Stimulated activated naive CD8-positive, alpha-beta T cell treated with anti-CD3 and anti-CD28 coated beads, Interleukin-15, amount 100 ng/mL, for 72 hours (primary cell): Measurements from ENCODE around the gene TUBA3C.
A peak's percentile ranks its signal among the peaks of the same experiment; 100 is the strongest.

Experiments
- ATAC-seq: fragments of 150-1000 bp; cut with Tn5 transposase; 2 replicates; pipeline ENCODE4 v1.10.0; 2021; ENCODE audit warnings: mild to moderate bottlenecking, moderate library complexity
- DNase-seq, 2 donors: peaks; one replicate each; pipeline ENCODE4 v3.0.0; 2021 to 2022
- H3K27ac Mint-ChIP-seq, 2 donors: one replicate each; pipeline ENCODE4 v1.8.0; 2022; ENCODE audit warnings: mild to moderate bottlenecking in 2 of 2, mixed read lengths in 2 of 2, moderate library complexity in 2 of 2
- H3K27me3 Mint-ChIP-seq: one replicate; pipeline ENCODE4 v1.8.0; 2022; ENCODE audit warnings: mixed read lengths
- H3K4me1 Mint-ChIP-seq: one replicate; pipeline ENCODE4 v1.8.0; 2022; ENCODE audit warnings: mild to moderate bottlenecking, mixed read lengths
- H3K4me3 Mint-ChIP-seq, 2 donors: one replicate each; pipeline ENCODE4 v1.8.0; 2022; ENCODE audit warnings: mild to moderate bottlenecking in 2 of 2, mixed read lengths in 2 of 2, moderate library complexity in 1 of 2
- H3K9me3 Mint-ChIP-seq, 2 donors: one replicate each; pipeline ENCODE4 v1.8.0; 2022; ENCODE audit warnings: mixed read lengths in 2 of 2

The TUBA3C gene

DNA sequence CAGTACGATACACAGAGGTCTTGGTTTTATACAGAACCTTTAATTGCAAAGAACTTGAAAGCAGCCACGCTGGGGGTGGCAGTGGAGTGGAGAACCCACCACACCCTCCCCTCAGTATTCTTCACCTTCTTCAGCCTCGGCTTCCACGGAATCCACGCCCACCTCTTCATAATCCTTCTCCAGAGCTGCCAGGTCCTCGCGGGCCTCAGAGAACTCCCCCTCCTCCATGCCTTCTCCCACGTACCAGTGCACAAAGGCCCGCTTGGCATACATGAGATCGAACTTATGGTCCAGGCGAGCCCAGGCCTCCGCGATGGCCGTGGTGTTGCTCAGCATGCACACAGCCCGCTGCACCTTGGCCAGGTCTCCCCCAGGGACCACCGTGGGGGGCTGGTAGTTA is 7.9 kb downstream of the TUBA3C start:
- DNase-seq (no peak), ATAC-seq (no peak)
- Mint-ChIP-seq H3K27ac (no peak overlapping the region), H3K4me3 (no peak overlapping the region), H3K9me3 (no peaks in the 10 kb centered on the region), H3K27me3 (no peaks in the 10 kb centered on the region), H3K4me1 (no peaks in the 10 kb centered on the region)

DNA sequence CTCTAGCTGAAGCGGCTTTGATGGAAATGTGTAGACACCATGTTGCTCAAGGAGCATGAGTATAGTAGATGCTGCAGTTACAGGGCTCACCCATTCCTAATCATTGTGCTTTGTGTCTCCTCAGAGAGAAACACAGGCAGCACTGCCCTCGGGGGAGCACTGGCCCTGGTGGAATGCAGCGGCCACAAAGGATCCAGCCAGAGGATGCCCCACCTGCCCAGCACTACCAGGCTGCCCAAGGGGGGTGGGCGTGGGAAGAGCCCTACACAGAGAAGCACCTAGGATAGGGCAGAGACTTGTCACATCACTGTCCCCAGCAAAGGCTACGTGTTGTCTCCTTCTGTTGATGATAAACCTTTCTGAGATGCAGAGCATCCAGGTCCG is 9.0 kb downstream of the TUBA3C start:
- ATAC-seq (no peak), DNase-seq (no peak)
- Mint-ChIP-seq H3K9me3 (no peaks in the 10 kb centered on the region), H3K4me1 (no peaks in the 10 kb centered on the region), H3K27ac (no peak overlapping the region), H3K4me3 (no peak overlapping the region), H3K27me3 (no peaks in the 10 kb centered on the region)

DNA sequence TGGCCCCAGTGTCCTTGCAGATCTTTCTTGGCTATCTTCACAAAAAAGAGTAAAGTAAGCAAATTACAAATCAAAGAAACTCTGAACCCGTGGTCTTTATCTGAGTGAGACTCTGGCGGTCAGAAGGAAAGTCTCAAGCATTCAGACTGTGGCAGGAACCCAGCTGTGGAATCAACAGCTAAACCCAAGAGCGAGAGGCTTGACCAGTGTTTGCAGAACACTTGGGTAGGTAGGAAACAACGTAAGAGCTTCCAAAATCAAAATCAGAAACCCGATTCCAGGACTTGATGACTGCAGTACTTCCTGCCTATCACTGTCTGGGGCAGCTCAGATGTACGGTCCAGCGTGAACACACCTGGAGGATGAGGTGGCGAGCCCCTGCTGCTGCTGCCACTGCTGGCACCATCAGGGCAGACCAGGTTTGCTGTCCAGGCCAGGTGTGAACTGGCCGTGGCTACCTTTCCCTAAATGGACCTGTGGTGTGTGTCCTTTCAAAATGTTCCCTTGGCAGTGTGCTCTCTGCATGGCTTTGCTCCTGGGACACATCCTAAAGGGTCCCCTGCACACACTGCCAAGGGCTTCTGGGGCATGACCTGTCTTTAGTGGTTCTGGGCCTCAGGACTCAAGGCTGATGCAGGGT is 9.5 kb downstream of the TUBA3C start:
- no peak for ATAC-seq
- no peak overlapping the region for H3K4me3 Mint-ChIP-seq
- no peak for DNase-seq
- no peaks in the 10 kb centered on the region for H3K9me3 Mint-ChIP-seq
- H3K27me3 Mint-ChIP-seq = no peaks in the 10 kb centered on the region
- H3K4me1 Mint-ChIP-seq = no peaks in the 10 kb centered on the region
- H3K27ac Mint-ChIP-seq = peak overlapping the region in 1 of 2 donors; percentile 74

DNA sequence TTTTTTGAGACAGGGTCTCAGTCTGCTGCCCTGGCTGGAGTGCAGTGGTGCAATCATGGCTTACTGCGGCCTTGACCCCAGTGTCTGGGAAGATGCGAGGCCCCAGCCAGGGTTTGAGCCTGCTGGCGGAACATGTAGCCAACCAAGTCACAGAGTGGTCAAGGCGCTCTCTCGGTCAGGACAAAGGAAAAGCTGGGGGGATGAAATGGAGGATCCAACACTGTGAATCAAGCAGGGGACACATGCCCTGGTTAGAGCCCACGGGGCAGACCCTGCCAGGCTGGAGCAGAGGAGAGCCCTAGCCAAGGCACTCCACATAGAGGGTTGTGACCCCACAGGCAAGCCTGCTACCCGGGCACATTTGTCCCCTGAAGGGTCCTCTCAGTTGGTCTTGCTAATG is 10.1 kb downstream of the TUBA3C start:
- no peaks in the 10 kb centered on the region for H3K9me3 Mint-ChIP-seq
- no peak overlapping the region for H3K4me3 Mint-ChIP-seq
- no peak overlapping the region for H3K27ac Mint-ChIP-seq
- DNase-seq (no peak), ATAC-seq (no peak)
- no peaks in the 10 kb centered on the region for H3K27me3 Mint-ChIP-seq
- no peaks in the 10 kb centered on the region for H3K4me1 Mint-ChIP-seq

DNA sequence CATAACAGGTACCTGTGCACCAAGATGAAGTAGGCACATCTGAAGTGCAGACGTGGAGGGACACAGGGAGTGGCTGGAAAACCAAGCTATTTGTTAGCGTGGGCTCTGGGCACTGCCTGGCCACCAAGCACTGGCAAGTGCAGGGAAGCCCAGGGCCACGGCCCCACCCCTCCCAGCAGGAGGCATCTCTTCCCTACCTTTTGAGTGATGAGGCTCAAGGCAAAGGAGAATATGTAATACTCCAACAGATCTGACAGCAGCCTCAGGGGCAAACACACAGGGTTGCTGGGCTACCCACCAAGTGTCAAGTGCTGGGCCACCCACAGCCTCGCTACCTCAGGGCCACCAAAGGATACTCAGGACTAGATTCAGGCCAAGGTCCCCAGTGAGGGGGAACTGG is 11.6 kb downstream of the TUBA3C start:
- Mint-ChIP-seq H3K27ac (no peak overlapping the region), H3K4me1 (no peaks in the 10 kb centered on the region), H3K27me3 (no peaks in the 10 kb centered on the region), H3K9me3 (no peaks in the 10 kb centered on the region), H3K4me3 (no peak overlapping the region)
- no peak for DNase-seq
- no peak for ATAC-seq

DNA sequence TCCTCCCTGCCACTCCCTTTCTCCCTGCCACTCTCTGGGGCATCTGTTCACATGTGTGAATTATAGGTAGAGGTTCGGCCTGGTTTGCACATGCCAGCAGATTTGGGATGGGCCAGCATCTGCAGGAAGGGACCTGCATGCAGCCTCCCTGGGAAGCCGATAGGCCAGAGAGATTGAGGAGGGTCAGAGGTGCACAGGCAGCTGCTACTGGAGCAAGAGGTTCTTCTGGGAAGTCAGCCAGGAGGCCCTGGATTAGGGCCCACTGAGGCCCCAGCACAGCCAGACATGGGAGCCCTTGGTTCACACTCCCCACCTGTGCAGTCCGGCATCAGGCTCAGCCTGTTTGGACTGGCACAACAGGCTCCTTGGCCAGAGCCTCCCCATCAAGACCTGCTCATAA is 12.1 kb downstream of the TUBA3C start:
- peaks cover 0 to under 1% of the 10 kb centered on the region in 2 donors for H3K9me3 Mint-ChIP-seq
- H3K4me3 Mint-ChIP-seq = no peak overlapping the region
- ATAC-seq (no peak), DNase-seq (no peak)
- H3K27ac Mint-ChIP-seq = no peak overlapping the region
- H3K27me3 Mint-ChIP-seq = no peaks in the 10 kb centered on the region
- H3K4me1 Mint-ChIP-seq = no peaks in the 10 kb centered on the region

DNA sequence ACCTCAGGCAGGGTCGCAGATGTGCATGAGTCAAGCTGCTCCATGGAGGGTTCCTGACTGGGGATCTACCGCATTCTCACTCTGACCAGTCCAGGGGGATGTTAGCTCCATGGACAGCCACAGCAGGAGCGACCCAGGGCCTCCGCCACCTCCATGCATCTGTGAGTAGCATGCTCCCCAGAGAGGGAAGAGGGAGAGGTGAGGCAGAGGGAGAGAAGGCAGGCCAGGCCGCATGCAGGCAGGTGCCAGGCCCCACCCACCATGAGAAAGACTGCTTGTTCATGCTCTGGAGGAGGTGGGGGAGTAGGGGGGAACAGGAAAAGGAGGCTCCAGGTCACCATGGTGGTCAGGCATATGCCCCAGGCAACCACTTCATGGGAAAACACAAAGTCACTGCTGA is 20.3 kb downstream of the TUBA3C start:
- Mint-ChIP-seq H3K4me3 (no peak overlapping the region), H3K9me3 (peaks cover 9 to 18% of the 10 kb centered on the region in 2 donors), H3K27me3 (no peaks in the 10 kb centered on the region), H3K27ac (peak overlapping the region in 1 of 2 donors; percentile 61), H3K4me1 (no peaks in the 10 kb centered on the region)
- no peak for DNase-seq
- no peak for ATAC-seq

DNA sequence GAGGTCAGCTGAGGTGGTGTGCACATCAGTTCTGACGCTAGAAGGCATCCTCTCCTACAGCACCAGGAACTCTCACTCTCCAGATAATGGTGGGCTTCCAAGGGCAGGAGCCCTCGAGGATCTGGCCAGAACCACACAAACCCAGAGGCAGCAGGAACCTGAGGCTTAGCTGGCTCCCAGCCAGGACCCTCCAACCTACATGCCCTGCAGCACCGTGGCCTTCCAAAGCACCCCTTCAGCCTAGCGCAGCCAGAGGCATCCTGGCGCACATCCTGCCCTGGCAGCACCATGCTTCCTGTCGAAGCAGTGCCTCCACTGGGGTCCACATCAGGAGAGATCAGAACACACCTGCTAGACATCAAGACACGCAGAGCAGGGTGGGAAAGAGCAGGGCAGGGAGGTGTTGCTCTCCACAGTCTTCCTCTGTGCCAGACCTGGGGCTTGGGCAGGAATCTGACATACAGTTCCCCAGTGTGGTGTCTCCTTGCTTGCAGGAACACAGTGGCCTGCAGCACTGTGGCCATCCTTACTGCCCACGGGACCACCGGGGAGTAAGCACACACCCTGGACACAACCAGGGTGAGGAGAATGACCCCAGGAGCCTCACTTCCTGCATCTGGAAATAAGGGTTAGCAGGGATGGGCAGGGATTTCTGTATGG is 21.7 kb downstream of the TUBA3C start:
- H3K4me3 Mint-ChIP-seq = no peak overlapping the region
- DNase-seq (no peak), ATAC-seq (no peak)
- peak overlapping the region in 1 of 2 donors; percentile 43 for H3K27ac Mint-ChIP-seq
- peaks cover 9 to 18% of the 10 kb centered on the region in 2 donors for H3K9me3 Mint-ChIP-seq
- no peaks in the 10 kb centered on the region for H3K27me3 Mint-ChIP-seq
- H3K4me1 Mint-ChIP-seq = no peaks in the 10 kb centered on the region

DNA sequence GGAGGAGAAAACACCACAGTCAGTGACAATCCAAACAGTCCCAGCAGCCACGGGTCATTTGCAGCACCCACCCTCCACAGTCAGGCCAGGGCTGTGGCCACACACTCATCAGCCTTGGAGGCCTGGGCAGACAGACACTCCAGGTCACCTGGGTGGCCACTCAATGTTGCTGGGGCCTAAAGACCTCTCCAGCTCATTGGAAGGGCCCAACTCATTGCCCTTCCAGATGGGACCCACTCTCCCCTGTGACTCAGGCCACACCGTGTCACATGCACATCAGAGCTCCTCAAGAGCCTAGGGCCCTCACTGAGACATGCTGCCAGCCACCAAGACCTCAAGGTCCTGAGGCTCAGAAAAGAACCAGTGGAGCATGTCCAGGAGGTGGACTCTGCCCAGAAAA is 22.4 kb downstream of the TUBA3C start:
- H3K4me3 Mint-ChIP-seq = no peak overlapping the region
- no peak overlapping the region for H3K27ac Mint-ChIP-seq
- DNase-seq (no peak), ATAC-seq (no peak)
- H3K4me1 Mint-ChIP-seq = no peaks in the 10 kb centered on the region
- H3K9me3 Mint-ChIP-seq = peaks cover 7 to 15% of the 10 kb centered on the region in 2 donors
- no peaks in the 10 kb centered on the region for H3K27me3 Mint-ChIP-seq

DNA sequence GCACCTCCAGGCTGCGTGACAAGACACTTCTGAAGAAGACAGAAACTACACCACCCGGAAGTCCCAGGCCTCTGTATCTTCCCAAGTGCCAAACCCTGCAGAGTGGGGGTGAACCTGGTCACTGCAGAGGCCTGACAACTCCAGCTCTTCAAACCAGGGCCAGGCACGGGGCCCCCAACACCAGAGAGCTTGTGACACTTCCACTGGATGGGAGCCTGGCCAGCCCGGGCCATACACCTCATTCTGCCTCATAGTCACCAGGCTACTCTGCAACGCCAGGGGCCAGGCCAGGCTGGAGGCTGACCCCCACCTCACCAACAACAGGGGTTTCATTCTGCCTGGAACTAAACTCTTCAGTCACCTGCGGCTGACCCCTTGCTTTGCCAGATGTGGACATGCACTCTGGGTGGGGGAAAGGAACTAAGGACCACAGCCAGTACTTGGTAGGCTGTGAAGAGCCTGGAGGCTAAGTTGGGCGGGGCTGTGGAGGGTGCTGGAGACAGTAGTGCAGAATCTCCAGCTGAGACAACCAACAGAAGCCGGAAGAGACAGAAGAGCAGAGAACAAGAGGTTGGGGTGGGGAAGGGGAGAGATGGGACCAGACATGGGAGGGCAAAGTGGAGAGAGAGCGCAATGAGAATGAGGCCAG is 23.0 kb downstream of the TUBA3C start:
- H3K27me3 Mint-ChIP-seq = no peaks in the 10 kb centered on the region

DNA sequence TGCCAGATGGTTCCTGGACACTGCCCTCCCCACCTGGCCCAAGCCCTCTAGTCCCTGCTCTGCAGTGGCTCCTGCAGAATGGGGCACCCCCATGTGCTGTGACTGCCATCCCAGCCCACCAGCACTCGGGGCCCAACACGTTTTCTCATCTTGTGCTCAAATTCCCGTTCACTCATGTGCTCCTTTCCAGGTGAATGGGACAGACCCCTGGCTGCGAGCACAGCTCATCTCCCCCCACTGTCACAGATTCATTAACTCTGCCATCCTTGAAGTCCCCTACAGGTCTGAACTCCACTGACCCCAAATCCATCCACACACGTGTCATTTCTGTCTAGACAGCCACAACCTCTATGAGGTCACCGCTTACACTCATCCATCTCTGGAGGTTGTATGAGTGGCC is 23.6 kb downstream of the TUBA3C start:
- Mint-ChIP-seq H3K27ac (no peak overlapping the region), H3K27me3 (no peaks in the 10 kb centered on the region), H3K4me1 (no peaks in the 10 kb centered on the region), H3K9me3 (peaks cover 0 to 5% of the 10 kb centered on the region in 2 donors), H3K4me3 (no peak overlapping the region)
- DNase-seq (no peak), ATAC-seq (no peak)

More for the DNA sequence above, 23.0 kb downstream of the TUBA3C start:
- Mint-ChIP-seq H3K4me1 (no peaks in the 10 kb centered on the region), H3K9me3 (peaks cover 4 to 10% of the 10 kb centered on the region in 2 donors), H3K27ac (no peak overlapping the region), H3K4me3 (no peak overlapping the region)
- DNase-seq (no peak), ATAC-seq (no peak)

DNA sequence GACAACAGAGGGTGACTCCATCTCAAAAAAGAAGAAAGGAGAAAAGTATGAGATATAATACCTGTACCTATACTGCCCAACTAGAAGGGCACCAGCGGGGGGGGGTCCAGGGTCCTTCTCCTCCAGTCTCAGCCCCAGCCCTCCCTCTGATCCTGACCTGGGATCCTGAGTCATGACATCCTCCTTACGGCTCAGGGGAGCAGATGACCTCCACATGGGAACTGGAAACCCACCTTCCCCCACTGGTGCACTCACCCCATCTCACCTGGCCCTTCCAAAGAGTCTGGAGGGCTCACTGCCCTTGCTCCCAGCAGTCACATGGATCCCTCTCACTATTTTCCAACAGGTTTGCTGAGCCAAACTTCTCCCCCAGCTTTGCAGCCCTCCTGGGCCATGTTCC is 24.2 kb downstream of the TUBA3C start:
- peaks cover 0 to 5% of the 10 kb centered on the region in 2 donors for H3K9me3 Mint-ChIP-seq

DNA sequence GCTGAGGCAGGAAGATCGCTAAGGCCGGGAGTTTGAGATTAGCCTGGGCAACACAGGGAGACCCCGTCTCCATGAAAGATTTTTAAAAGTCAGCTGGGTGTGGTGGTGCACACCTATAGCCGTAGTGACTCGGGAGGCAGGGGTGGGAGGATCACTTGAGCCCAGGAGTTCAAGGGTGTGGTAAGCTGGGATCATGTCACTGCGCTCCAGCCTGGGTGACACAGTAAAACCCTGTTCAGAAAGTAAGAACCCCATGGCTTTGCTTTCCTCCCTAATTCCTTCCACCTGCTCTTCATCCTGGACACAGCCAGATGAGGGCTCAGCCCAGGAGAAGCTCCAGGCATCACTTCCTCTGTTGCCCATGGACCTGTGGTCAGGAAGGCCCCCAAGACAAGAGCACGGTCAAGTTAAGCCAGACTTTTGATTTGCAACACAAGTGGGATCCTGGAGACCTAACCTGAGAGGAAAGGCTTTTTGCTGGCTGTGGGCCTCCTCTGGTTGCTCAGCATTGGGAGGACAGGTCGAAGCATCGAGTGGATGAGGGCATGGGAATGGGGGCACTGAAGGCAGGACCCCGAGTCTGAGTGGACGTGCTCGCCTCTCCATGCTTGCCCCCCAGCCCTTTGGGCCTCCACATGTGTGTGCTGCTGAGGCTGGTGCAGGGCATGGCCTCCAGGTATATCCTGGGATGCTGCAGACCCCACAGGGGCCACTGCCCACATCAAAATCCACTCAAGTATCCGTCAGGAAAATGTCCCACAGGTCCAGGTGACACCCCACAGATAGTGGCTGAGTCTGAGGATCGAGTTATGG is 25.4 kb downstream of the TUBA3C start:
- ATAC-seq = no peak
- peaks cover 0 to 1% of the 10 kb centered on the region in 2 donors for H3K9me3 Mint-ChIP-seq
- H3K27ac Mint-ChIP-seq = no peak overlapping the region
- H3K27me3 Mint-ChIP-seq = peaks cover 7% of the 10 kb centered on the region
- H3K4me1 Mint-ChIP-seq = no peaks in the 10 kb centered on the region
- no peak overlapping the region for H3K4me3 Mint-ChIP-seq
- DNase-seq = no peak

More for the DNA sequence above, 24.2 kb downstream of the TUBA3C start:
- no peak overlapping the region for H3K4me3 Mint-ChIP-seq
- no peak for DNase-seq
- H3K27me3 Mint-ChIP-seq = peaks cover 2% of the 10 kb centered on the region
- no peaks in the 10 kb centered on the region for H3K4me1 Mint-ChIP-seq
- ATAC-seq = no peak
- H3K27ac Mint-ChIP-seq = no peak overlapping the region

DNA sequence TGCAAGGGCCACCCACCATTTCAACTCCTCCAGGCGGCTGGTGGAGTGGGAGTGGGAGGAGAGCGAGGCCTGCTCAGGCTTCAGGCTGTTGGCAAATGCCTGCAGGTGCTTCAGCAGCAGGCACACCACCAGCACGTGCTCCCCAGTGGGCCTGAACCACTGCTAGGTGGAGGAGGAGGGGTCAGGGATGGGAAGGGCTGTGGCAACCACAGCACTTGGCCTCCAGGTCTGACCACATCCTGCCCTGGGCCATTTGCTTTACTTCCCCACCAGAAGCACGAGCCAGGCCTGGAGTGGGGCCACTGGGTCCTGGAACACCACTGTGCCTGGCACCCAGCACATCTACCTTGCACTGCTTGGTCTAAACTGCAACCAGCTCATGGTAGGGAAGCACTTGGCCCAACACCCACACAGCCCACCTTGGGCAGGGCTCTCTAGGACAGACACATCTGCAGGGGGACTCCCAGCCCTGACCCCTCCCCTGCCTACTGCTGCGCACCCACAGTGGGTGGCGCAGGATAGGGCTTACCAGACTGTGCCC is 26.2 kb downstream of the TUBA3C start:
- Mint-ChIP-seq H3K27ac (no peak overlapping the region), H3K9me3 (no peaks in the 10 kb centered on the region), H3K4me1 (no peaks in the 10 kb centered on the region), H3K27me3 (peaks cover 7% of the 10 kb centered on the region), H3K4me3 (no peak overlapping the region)
- DNase-seq (no peak), ATAC-seq (peak; percentile 8)

DNA sequence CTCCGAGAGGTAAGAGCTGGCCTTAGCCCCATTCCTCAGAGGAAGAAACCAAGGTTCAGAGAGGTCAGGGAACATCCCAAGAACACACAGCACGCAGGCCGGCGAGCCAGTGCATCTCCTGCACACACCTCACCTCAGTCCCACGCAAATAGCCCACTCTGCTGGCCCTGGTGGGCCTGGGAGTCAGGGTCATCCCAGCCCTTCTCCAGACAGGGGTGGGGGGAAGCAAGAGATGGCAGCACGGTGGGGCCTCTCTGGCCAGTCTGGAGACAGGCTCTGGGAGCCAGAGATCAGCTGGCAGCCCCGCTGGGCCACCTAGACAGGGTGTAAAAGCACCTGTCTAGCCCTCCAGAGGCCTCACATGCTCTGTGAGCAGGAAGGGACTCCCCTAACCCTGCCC is 26.8 kb downstream of the TUBA3C start:
- H3K4me3 Mint-ChIP-seq = no peak overlapping the region
- no peak for ATAC-seq

More for the DNA sequence above, 26.8 kb downstream of the TUBA3C start:
- no peaks in the 10 kb centered on the region for H3K4me1 Mint-ChIP-seq
- peaks cover 7% of the 10 kb centered on the region for H3K27me3 Mint-ChIP-seq
- no peak for DNase-seq
- H3K27ac Mint-ChIP-seq = peak overlapping the region in 1 of 2 donors; percentile 59
- H3K9me3 Mint-ChIP-seq = peaks cover 0 to 4% of the 10 kb centered on the region in 2 donors
